Effector memory CD8-positive, alpha-beta T cell (primary cell): ENCODE measurements around the gene SLC25A48.

Experiments used
- ATAC-seq: fragments of 150-1000 bp; cut with Tn5 transposase; replicated peaks from 2 replicates; pipeline ENCODE4 v1.10.0; 2021; ENCODE audit warnings: mild to moderate bottlenecking, moderate library complexity
- DNase-seq, 3 experiments: peaks; one replicate each; pipeline ENCODE4 v3.0.0; 2021
- H3K27ac Mint-ChIP-seq, 2 donors: one replicate each; pipeline ENCODE4 v1.8.0; 2022; ENCODE audit warnings: mild to moderate bottlenecking in 2 of 2, mixed read lengths in 2 of 2, moderate library complexity in 2 of 2
- H3K27me3 Mint-ChIP-seq, 2 donors: one replicate each; pipeline ENCODE4 v1.8.0; 2022; ENCODE audit warnings: mixed read lengths in 2 of 2
- H3K36me3 Mint-ChIP-seq: one replicate; pipeline ENCODE4 v1.8.0; 2022; ENCODE audit warnings: mild to moderate bottlenecking, moderate library complexity, mixed read lengths; ENCODE audit not compliant: insufficient read depth
- H3K4me1 Mint-ChIP-seq, 2 donors: one replicate each; pipeline ENCODE4 v1.8.0; 2022; ENCODE audit warnings: low read depth in 2 of 2, mixed read lengths in 2 of 2
- H3K4me3 Mint-ChIP-seq, 2 donors: one replicate each; pipeline ENCODE4 v1.8.0; 2022; ENCODE audit warnings: mild to moderate bottlenecking in 2 of 2, mixed read lengths in 2 of 2, moderate library complexity in 2 of 2
- H3K9me3 Mint-ChIP-seq, 2 donors: one replicate each; pipeline ENCODE4 v1.8.0; 2022; ENCODE audit warnings: mixed read lengths in 2 of 2

Gene SLC25A48

DNA sequence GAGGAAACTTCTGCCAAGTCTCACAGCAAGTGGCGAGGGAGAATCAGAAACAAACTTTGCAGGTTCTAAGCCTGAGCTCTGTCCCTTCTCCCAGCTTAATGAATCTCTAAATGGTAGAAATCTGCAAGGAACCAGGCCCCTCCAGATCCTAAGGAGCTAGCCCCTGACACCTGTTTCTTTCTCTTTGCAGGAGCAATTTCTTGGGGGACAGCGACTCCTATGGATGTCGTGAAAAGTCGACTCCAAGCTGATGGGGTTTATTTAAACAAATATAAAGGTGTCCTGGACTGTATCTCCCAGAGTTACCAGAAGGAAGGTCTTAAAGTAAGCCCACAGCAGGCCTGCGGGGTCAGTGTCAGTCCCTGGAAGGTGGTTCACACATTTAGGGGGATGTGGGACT is 39.4 kb downstream of the SLC25A48 start:
- Mint-ChIP-seq H3K27ac (no peak overlapping the region), H3K9me3 (no peaks in the 10 kb centered on the region)

DNA sequence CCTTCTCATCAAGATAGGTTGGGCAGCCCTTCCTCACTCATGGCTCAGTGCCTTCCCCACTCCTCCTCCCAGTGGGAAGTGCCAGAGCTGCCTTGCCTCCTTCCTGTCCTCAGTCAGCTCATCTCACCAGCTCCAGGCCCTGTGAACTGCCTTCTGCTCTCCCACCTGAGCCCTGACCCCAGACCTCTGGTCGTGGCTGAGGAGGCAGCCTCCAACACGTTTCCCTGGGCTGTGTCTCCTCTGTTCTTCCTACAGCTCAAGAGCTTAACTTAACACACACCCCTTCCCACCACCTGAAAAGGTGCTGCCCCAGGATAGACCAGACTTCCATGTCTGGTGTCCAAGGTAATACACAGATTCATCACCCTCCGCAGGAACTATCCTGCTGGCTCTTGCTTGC is 40.0 kb downstream of the SLC25A48 start:
- Mint-ChIP-seq H3K9me3 (no peaks in the 10 kb centered on the region), H3K27ac (no peak overlapping the region), H3K27me3 (peaks cover 44 to 61% of the 10 kb centered on the region in 2 donors), H3K4me1 (no peaks in the 10 kb centered on the region), H3K36me3 (no peaks in the 10 kb centered on the region), H3K4me3 (no peak overlapping the region)
- ATAC-seq (no peak), DNase-seq (no peak)

More for the DNA sequence above, 39.4 kb downstream of the SLC25A48 start:
- DNase-seq (no peak), ATAC-seq (no peak)
- Mint-ChIP-seq H3K4me3 (no peak overlapping the region), H3K4me1 (no peaks in the 10 kb centered on the region), H3K27me3 (peaks cover 41 to 54% of the 10 kb centered on the region in 2 donors), H3K36me3 (no peaks in the 10 kb centered on the region)

DNA sequence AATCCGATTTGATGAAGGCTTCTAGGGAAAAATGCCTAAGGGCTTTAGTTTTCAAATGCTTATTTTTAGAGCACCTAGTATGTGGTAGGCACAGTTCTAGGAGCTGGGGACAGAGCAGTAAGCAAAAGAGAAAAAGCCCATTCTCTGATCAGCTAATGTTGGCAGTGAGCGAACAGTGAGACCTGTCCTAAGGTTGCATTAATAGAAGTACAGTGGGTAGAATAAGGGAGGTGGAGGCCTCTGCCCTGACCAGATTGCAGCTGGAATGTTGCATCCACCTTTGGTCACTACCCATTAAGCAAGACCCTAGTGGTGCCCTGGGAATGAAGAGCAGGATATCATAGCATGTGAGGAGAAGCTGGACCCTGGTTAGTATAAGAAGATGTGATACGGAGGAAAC is 41.1 kb downstream of the SLC25A48 start:
- Mint-ChIP-seq H3K27ac (no peak overlapping the region), H3K4me3 (no peak overlapping the region), H3K9me3 (no peaks in the 10 kb centered on the region), H3K27me3 (peaks cover 47 to 65% of the 10 kb centered on the region in 2 donors), H3K36me3 (no peaks in the 10 kb centered on the region), H3K4me1 (no peaks in the 10 kb centered on the region)
- DNase-seq: no peak
- no peak for ATAC-seq

DNA sequence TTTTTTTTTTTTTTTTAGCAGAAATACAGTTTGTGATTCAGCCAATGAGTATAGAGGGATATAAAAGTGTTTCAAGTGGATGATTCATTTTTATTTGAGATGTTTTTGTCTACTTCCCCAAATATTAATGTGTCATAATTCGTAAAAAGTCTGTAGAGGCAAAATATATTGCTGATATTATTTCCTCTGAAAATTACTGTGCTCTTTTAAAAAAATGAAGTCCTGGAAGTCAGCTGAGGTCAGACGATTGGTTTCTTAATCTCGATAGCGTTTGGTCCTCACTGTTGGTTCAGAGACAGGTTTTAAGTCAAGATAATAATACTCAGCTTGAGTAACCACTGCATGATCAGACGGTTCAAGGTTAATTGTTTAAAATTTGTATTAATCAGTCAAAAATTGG is 41.7 kb downstream of the SLC25A48 start:
- Mint-ChIP-seq H3K27ac (no peak overlapping the region), H3K36me3 (no peaks in the 10 kb centered on the region), H3K27me3 (peaks cover 52 to 70% of the 10 kb centered on the region in 2 donors), H3K4me3 (no peak overlapping the region), H3K4me1 (no peaks in the 10 kb centered on the region), H3K9me3 (no peaks in the 10 kb centered on the region)
- DNase-seq: no peak
- no peak for ATAC-seq

DNA sequence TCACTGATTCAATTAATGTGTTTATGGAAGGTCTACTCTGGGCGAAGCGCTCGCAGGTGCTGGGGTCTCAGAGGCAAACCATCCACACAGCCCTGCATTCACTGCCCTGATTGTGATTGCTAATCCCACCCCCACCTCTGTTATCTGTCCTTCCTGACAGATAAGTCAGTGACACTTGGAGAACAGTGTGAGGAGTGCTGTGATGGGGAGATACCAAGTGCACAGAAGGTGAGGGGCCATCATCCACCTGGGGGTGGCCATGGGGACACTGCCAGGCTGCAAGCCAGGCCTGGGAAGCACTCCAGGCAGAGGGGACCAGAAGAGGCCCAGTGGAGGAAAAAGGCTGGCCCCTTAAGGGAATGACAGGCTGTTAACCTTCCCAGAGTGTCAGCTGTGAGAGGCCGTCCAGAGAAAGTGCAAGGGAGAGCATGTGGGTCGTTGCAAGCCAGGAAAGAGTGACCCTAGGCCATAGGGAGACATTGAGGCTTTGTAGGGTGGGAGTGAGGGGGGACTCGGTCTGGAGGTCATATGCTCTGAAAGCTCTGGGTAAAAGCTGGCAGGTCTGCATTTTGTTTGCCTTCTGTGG is 43.2 kb downstream of the SLC25A48 start:
- Mint-ChIP-seq H3K27ac (no peak overlapping the region), H3K36me3 (no peaks in the 10 kb centered on the region), H3K9me3 (no peaks in the 10 kb centered on the region), H3K27me3 (peaks cover 50 to 77% of the 10 kb centered on the region in 2 donors), H3K4me3 (no peak overlapping the region), H3K4me1 (no peaks in the 10 kb centered on the region)
- no peak for DNase-seq
- no peak for ATAC-seq

DNA sequence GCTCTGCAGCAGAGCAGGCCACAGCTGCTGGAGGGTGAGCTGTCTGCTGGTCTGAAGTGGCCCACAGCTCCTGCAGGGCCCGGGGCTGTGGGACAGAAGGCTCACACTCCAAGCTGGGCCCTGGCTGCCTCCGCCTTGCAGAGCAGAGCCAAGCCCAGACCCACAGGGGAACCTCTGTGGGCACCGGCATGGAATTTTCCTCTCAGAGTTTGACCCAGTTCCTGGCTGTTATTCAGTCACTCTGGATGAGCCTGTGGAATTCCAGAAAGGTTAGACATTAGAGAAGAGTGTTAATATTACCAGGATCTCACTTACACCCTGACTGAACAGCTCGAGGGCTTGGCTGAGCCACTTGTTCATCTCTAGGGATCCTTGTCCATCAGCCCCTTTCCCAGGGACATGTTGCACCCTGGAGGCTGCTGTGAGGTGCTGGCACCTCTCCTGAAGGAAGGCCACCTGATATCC is 43.7 kb downstream of the SLC25A48 start:
- DNase-seq (no peak), ATAC-seq (no peak)
- Mint-ChIP-seq H3K27me3 (peaks cover 51 to 80% of the 10 kb centered on the region in 2 donors), H3K4me3 (no peak overlapping the region), H3K9me3 (no peaks in the 10 kb centered on the region), H3K27ac (no peak overlapping the region), H3K36me3 (no peaks in the 10 kb centered on the region), H3K4me1 (no peaks in the 10 kb centered on the region)

DNA sequence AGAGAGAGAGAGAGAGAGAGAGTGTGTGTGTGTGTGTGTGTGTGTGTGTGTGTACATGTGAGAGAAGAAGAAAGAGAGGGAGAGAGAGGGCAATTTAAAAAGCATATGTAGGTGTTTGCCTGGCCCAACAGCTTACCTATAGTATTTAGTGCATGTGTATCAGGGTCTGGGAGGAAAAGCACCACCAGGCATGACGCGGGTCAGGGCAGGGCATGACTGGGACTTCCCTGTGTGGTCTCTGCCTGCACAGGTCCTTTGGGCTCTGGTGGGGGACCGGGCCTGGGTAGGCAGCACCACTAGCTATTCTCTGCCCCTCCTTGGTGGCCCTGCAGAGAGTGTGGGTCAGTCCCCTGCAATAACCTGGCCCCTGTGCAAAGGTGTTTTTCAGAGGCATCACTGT is 45.1 kb downstream of the SLC25A48 start:
- ATAC-seq (no peak), DNase-seq (no peak)
- no peak overlapping the region for H3K4me3 Mint-ChIP-seq
- H3K4me1 Mint-ChIP-seq: no peaks in the 10 kb centered on the region
- peaks cover 50 to 88% of the 10 kb centered on the region in 2 donors for H3K27me3 Mint-ChIP-seq
- H3K36me3 Mint-ChIP-seq: no peaks in the 10 kb centered on the region
- no peak overlapping the region for H3K27ac Mint-ChIP-seq
- H3K9me3 Mint-ChIP-seq: no peaks in the 10 kb centered on the region

DNA sequence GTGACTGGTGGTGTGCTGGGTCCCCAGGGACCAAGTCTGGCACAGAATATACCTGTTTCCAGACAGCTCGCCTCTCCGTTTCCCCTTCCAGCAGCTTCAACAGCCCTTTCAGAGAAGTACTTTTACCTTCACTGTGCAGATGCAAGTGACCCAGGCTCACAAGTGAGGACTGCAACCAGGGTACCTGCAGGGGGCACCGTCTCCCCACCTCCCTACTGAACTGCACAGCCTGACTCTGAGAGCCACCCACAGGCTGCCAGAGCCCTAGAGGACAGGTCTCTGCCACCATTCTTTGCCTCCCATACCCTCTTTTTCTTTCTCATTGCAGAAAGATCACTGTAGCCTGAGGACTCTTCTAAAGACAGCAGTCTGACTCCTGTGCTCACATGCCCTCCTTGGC is 45.8 kb downstream of the SLC25A48 start:
- Mint-ChIP-seq H3K27me3 (peaks cover 48 to 88% of the 10 kb centered on the region in 2 donors), H3K4me3 (no peak overlapping the region), H3K36me3 (no peaks in the 10 kb centered on the region), H3K4me1 (no peaks in the 10 kb centered on the region), H3K27ac (no peak overlapping the region), H3K9me3 (no peaks in the 10 kb centered on the region)
- DNase-seq (no peak), ATAC-seq (no peak)

DNA sequence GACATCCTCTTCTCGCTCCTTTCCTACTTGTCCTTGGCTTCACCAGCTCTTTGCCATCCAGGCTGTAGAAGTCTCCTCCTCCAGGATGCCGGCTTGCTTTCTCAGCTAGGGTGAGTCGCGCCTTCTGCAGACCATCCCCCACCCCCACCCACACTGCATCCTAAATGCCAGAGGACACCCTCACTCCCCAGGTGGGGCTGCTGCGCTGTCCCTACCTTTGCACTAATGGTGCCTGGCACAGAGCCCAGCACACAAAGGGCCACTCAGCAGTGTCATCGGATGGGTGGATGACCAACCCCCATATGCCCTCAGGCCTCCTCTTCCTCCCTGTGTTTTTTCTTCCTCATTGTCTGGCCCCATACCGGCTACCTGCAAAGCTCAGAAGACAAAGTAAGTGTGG is 46.3 kb downstream of the SLC25A48 start:
- H3K27ac Mint-ChIP-seq: no peak overlapping the region
- no peaks in the 10 kb centered on the region for H3K4me1 Mint-ChIP-seq
- no peak for DNase-seq
- no peaks in the 10 kb centered on the region for H3K36me3 Mint-ChIP-seq
- ATAC-seq: no peak
- H3K4me3 Mint-ChIP-seq: no peak overlapping the region
- H3K27me3 Mint-ChIP-seq: peaks cover 50 to 89% of the 10 kb centered on the region in 2 donors
- H3K9me3 Mint-ChIP-seq: no peaks in the 10 kb centered on the region

DNA sequence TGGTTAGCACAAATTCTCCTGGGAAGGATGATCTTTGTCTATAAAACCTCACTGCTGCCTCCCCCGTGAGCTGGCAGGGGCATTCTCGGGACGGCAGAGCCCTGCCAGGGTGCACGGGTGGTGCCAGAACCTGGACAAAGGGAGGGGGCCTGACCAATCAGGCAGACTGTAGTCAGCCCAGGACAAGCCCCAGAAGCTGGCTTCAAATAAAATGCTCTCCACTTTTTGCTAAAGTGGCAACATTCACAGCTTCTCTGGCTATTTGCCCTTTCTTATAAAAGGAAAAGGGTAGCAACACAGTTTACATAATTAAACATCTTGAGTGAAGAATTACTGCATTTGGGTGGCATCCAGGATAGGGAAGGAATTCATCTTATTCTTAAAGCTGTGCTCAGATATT is 46.8 kb downstream of the SLC25A48 start:
- Mint-ChIP-seq H3K36me3 (no peaks in the 10 kb centered on the region), H3K9me3 (no peaks in the 10 kb centered on the region), H3K4me1 (no peaks in the 10 kb centered on the region), H3K27ac (no peak overlapping the region), H3K27me3 (peaks cover 50 to 90% of the 10 kb centered on the region in 2 donors), H3K4me3 (no peak overlapping the region)
- DNase-seq (no peak), ATAC-seq (no peak)

DNA sequence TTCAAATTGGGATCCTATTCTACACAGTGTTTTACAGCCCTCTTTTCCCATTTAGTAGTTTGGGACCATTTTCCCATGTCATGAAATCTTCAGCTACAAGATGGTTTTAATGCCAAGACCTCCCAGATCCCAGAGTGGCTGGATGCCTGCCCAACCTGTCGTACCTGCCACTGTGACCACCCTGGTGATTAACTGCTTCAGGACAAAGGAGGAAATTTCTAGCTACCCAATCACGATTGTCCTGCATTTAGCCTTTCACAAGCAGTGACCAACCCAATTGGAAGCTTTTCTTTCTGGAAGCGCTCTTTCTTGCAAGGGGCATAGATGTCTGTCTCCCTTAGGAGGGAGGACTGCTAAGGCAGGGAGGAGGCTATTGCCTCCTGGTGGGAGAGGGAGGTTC is 47.4 kb downstream of the SLC25A48 start:
- Mint-ChIP-seq H3K4me1 (no peaks in the 10 kb centered on the region), H3K36me3 (no peaks in the 10 kb centered on the region), H3K4me3 (no peak overlapping the region), H3K27ac (no peak overlapping the region), H3K9me3 (no peaks in the 10 kb centered on the region), H3K27me3 (peaks cover 50 to 88% of the 10 kb centered on the region in 2 donors)
- ATAC-seq (no peak), DNase-seq (no peak)

DNA sequence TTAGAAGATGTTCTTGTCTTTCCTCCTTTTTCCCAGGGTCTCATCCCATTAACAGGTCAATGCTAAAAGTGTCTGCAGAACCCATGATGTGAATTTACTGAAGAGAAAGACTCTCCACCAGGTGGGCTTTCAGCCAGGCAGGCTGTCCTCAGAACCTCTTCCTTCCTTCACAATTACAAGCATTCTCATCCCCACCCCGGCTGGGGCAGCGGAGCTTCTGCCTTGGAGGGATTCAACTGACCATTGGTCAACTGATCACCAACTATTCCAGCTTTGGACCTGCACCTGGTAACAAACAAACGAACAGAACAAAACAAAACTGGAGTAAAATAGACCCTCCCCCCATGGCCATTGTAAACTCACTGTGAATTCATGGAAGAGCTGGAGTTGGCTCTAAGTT is 48.6 kb downstream of the SLC25A48 start:
- Mint-ChIP-seq H3K36me3 (no peaks in the 10 kb centered on the region), H3K4me1 (peaks cover 0 to 8% of the 10 kb centered on the region in 2 donors), H3K9me3 (no peaks in the 10 kb centered on the region), H3K27ac (no peak overlapping the region), H3K27me3 (peaks cover 42 to 76% of the 10 kb centered on the region in 2 donors), H3K4me3 (no peak overlapping the region)
- ATAC-seq (no peak), DNase-seq (no peak)

DNA sequence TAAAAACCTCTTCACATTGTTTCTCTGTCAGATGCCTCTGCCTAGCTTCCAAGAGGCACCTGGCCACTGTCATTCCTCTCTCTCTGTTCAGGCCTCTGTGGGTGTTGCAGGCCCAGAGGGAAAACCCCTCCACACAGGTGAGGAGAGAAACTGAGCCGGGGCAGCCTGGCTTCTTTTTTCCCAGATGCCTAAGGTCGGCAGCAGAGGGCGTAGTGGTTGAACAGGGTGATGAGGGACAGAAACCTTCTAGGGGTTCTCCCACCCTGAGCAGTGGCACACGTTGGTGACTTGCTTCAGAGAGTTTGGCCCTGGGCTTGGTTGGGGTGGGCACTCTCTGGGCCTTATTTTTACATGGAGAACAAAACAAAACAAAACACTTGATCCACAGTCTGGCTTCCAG is 49.0 kb downstream of the SLC25A48 start:
- Mint-ChIP-seq H3K4me3 (no peak overlapping the region), H3K27me3 (peaks cover 42 to 75% of the 10 kb centered on the region in 2 donors), H3K9me3 (no peaks in the 10 kb centered on the region), H3K36me3 (no peaks in the 10 kb centered on the region), H3K27ac (no peak overlapping the region), H3K4me1 (peaks cover 0 to 8% of the 10 kb centered on the region in 2 donors)
- DNase-seq: no peak
- ATAC-seq: no peak

DNA sequence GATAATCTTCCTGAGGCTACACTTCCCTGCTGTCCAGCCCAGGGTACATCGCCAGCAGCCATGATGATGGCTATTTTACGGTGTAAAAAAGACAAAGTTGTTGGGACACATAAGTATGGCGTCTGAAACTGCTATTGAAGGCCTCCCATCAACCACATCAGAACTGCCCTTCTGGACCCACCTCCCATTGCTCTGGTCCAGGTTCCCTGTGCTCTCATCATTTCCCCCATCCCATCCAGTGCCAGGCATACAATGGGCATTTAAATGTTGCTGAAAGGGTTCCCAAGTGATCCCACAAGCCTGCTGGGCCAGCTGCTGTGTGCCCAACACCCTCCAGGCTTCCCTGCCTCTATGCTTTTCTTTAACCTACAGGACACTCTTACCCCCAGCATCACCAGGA is 50.6 kb downstream of the SLC25A48 start:
- DNase-seq (no peak), ATAC-seq (no peak)
- no peaks in the 10 kb centered on the region for H3K36me3 Mint-ChIP-seq
- H3K4me1 Mint-ChIP-seq: peaks cover 0 to 8% of the 10 kb centered on the region in 2 donors
- H3K27ac Mint-ChIP-seq: no peak overlapping the region
- H3K27me3 Mint-ChIP-seq: peaks cover 28 to 69% of the 10 kb centered on the region in 2 donors
- no peak overlapping the region for H3K4me3 Mint-ChIP-seq
- no peaks in the 10 kb centered on the region for H3K9me3 Mint-ChIP-seq
